Activated CD4-positive, alpha-beta T cell treated with anti-CD3 and anti-CD28 coated beads, Interleukin-10, Interleukin-2, amounts not matched to agents 100 ng/mL and 50 ng/mL, durations not matched to agents 16 hours and 8 hours (primary cell): Measurements from ENCODE around the gene EPHA6.
"Not testable (repeated sequence)": the region's sequence is repeated elsewhere in the genome, so short reads cannot be mapped to it uniquely, and the experiment has no call there.

Source experiments
- DNase-seq: peaks from one replicate; pipeline ENCODE4 v3.0.0-alpha.2; 2020

The EPHA6 gene

DNA sequence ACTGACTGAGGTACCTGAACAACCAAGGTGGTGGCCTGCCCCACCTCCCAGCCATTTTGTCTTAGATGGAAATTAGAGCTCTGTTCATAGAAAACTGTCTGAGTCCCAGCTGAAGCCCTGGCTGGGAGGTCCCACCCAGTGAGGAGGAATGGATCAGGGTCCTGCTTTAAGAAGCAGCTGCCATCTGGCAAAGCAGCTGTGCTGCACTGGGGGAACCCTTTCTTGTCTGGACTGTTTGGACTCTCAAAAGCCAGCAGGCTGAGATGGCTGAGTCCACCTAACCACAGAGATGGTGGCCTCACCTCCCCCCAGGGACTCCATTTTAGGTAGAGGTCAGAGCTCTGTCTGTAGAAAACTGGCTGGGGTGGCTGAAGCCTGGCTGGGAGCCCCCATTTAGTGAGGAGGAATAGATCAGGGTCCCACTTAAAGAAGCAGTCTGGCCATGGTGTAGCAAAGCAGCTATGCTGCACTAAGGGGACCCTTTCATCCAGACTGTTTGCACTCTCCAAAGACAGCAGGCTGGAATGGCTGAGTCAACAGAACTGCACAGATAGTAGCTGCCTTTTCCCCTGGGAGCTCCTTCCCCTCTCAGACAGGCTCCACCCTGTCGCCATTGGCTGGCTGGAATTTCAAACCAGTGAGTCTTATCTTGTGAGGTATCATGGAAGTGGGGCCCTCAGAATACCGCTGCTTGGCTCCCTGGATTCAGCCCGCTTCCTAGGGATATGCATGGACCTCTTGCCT, 116.9 kb downstream of the EPHA6 start:
- no peak for DNase-seq

DNA sequence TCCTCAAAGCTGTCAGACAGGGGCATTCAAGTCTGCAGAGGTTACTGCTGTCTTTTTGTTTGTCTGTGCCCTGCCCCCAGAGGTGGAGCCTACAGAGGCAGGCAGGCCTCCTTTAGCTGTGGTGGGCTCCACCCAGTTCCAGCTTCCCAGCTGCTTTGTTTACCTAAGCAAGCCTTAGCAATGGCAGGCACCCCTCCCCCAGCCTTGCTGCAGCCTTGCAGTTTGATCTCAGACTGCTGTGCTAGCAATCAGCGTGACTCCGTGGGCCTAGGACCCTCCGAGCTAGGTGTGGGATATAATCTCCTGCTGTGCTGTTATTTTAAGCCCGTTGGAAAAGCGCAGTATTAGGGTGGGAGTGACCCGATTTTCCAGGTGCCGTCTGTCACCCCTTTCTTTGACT, 127.7 kb downstream of the EPHA6 start:
- not testable (repeated sequence) for DNase-seq

DNA sequence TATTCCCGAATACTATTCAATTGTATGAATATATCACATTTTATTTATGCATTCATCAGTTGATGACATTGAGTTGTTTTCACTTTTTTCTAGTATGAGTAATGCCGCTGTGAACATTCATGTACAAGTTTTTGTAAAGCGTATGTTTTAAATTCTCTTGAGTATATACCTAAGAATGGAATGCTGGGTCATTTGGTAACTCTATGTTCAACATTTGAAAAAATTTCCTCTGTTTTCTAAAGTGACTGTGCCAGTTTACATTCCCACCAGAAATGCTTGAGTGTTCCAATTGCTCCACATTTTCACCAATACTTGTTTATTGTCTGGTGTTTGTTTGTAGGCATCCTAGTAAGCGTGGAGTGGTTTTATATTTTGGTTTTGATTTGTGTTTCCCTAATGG, 144.5 kb downstream of the EPHA6 start:
- no peak for DNase-seq

DNA sequence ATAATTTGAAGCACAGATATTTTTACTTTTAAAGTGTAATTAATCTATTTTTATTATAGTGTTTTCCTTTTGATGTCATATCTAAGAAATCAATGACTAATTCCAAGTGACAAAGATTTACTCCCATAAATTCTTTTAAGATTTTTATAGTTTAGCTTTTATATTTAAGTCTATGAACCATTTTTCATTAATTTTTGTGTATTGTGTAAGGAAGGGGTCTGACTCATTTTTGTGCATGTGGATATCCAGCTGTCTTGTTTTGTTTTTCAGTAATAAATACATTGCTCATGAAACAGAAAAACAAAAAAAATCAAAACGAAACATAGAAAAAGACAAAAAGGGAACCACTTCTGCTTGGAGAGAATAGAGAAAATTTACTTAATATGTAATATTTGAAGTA, 145.1 kb downstream of the EPHA6 start:
- DNase-seq, result no peak

DNA sequence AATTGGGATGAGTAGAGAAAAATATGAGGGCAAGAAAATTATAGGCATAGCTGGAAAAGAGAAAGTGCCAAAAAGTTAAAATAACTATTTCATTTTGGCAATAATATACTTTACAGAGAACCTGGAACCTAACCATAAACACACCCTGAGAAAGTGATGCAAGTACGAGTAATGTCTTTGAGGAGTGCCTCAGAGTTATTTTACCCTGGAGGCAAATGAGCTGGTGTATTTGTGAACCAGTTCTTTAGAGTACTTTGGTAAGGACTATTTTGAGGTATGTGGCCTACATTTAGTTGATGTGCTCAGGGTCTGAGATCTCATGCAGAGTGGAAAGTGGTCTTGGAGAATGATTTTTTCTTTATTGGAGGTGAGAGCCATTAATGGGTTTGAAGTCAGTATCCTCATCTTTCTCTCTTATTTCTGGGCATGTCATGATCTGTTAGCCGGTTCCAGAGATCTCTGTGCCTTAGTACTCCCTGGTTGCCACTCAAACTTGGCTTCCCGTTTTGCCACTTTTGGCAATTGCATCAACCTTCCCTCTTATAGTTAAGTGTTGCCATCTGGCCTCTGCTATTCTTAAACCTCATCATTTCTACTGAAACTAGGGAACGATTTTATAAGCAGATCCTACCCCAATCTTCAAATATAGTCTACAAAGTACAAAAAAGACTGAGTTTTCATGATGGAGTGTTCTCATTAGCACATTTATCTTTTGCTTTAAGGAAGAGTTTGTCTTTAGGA, 145.7 kb downstream of the EPHA6 start:
- DNase-seq, result no peak

DNA sequence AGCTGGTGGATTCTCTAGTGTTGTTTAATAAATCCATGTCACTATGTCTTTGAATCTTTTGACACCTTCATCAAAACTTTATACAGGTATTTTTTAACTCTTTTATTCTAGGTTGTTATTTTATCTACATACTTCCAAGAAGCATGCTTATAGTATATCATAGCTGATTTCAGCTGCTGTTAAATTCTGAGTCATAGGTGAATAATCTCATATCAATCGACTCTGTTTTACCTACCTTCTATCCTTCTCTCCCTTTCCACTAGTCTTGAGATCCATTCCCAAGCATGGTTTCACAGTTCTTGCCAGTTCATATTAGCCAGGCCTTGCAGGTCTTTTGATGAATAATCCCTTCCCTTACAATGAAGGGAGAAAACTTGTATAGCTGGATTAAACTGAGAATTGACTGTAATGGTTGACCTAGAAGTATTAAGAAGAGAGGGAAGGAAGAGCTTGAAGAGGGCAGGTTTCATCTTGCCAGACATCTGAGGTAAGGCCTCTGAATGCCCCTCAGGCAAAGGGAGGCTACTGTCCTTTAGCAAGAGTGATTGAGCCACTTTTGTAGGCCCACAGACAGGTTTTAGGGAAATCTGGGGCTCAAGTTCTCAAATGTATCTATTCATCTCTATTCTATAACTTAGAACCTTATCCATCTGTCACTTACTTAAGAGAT, 146.4 kb downstream of the EPHA6 start:
- DNase-seq, result no peak

DNA sequence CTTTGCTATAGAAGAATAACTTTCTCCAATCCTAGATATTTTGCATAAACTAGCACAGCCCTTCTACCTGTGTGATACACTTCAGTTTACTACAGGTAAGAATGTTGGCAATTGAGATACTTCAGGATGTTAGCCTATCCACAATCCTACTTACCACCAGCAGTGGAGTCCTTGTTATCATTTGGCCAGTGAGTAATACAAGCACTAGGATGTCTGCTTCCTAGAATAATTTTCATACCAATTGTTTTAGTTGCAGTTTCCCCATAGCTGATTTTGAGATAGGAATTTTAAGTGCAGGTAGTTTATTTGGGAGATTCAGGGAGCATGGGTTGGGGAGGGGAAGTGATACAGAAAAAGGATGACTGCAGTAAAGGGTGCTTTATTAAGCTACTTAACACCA, 147.2 kb downstream of the EPHA6 start:
- DNase-seq, result no peak

DNA sequence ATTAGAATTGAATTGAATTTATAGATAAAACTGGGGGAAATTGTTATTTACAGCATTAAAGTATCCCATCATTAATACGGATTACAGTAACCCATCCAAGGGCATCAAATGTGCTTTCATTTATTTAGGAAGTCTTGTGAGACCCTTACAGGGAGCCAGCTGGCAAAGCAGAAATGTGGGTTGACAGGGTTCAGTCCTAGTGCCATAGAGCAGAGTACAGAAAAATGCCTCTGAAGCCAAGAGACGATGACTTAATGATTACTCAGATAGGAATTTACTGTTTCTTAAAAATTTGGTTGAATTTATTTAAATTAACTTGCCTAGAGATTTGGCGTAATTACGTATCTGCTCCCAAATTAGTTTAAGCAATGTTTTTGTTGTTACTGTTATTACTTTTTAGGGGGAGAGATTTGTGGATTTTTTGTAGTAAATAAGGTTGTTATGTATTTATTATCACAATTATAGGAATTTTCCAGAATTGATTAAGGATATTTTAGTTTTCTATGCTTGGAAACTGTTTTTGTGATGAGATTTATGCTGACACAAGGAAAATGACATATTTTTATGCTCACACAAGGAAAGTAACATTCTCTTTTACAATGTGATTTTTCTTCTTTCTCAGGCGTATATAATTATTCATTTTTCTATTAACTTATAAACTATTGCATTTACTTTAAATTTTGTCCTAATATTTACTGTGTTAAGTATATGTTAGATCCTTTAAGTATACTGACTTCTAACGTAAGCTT, 152.0 kb downstream of the EPHA6 start:
- DNase-seq, result no peak

DNA sequence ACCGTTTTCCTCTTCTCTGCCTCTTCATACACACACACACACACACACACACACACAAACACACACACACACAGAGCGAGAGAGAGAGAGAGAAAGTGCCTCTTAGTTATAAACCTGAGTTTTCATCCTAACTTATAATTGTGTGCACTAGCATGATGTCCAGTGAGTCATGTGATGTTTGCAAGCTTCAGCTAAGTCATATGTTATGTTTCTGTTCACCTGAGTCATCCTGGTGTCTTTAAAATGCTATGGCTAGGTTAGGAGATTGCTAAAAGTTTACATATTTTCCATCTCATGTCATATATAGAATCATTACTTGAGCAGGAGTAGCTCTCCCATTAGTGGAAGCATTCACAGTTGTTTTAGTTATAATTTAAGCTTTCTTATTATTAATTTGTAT, 155.8 kb downstream of the EPHA6 start:
- DNase-seq, result no peak

DNA sequence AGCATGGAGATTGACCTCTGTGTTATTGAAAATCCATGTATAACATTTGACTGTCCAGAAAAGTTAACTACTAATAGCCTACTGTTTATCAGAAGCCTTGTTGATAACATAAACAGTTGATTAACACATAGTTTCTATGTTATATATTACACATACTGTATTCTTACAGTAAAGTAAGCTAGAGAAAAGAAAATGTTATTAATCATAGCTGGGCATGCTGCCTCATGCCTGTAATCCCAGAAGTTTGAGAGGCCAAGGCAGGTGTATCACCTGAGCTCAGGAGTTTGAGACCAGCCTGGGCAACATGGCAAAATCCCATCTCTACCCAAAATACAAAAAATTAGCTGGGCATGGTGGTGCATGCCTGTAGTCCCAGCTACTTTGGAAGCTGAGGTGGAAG, 163.3 kb downstream of the EPHA6 start:
- no peak for DNase-seq

DNA sequence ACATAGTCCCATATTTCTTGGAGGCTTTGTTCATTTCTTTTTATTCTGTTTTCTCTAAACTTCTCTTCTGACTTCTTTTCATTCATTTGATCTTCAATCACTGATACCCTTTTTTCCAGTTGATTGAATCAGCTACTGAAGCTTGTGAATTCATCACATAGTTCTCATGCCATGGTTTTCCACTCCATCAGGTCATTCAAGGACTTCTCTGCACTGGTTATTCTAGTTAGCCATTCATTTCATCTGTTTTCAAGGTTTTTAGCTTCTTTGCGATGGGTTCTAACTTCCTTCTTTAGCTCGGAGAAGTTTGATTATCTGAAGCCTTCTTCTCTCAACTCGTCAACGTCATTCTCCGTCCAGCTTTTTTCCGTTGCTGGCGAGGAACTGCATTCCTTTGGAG, 169.3 kb downstream of the EPHA6 start:
- DNase-seq, result not testable (repeated sequence)

DNA sequence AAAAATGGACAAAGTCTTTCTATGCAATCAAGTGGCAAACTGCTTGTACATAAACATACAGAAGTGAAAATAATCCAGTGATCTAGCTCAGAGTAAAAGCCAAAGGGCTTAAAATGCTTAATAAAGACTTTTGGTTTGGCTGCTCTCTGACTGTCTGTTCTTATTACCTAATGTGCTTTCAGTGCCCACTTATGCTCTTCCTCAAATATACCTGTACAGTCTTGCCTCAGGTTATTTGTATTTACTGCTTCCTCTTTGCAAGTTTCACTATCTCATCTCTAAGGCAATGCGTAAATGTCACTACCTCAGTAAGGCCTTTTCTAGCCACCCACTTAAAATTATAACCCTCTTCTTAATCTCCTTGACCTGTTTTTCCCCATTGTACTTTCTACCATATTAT, 171.8 kb downstream of the EPHA6 start:
- no peak for DNase-seq

DNA sequence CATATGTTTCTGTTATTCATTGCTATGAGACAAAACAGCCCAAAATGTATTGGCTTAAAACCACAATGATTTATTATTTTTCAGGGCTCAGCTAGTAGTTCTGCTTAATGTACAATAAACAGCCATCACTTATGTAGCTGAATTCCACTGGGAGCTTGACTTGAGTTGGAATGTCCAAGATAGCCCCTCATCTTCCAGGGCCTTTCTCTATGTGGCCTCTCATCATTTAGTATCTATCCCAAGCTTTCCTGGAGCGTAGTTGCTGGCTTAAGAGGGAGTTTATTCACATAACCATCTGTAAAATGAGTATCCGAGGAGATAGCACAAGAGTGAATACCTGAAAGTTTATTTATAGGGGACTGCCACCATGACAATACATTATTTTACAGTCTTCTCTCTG, 176.8 kb downstream of the EPHA6 start:
- no peak for DNase-seq

DNA sequence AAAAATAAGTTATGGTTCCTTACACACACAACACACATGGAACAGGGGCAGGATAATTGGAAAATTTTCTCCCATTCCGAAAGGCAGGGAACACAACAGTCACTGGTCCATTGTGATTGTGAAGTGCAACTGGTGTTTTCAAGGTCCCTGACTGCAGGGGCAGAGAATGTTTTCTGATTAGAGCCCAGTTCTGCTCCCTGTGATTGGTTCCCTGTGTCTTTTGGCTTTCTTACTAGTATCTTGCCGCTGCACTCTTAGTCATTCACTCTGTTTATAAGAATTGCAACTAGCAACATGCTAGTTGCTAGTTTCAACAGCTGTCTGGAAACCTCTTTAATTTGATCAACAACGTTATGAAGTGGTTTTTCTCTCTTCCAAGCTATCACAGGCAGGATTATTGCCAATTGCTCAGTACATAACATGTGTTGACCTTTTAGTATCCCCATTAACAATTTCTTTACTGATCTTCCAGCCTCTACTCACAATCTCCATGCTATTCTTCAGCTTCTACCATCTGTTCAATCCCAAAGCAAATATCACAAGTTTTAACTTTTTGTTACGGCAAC, 177.5 kb downstream of the EPHA6 start:
- no peak for DNase-seq

DNA sequence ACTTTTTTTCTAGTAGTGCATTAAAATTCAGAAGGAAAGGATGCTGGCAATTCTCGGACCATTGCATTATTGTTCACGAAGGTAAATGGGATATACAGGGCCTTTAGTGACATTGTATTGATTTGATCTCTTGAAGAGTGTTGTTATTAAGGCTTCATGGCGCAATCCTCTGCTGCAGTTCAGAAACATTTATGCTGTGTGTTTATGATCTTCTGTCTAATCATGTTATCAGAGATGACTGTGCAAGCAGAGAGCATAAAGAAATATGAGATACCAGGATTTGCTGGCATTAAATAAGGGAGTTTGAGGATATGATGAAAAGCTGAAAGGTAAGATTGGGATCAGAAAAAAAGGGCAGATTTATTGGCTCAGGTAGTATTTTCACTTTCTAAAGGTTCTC, 180.6 kb downstream of the EPHA6 start:
- DNase-seq, result no peak

DNA sequence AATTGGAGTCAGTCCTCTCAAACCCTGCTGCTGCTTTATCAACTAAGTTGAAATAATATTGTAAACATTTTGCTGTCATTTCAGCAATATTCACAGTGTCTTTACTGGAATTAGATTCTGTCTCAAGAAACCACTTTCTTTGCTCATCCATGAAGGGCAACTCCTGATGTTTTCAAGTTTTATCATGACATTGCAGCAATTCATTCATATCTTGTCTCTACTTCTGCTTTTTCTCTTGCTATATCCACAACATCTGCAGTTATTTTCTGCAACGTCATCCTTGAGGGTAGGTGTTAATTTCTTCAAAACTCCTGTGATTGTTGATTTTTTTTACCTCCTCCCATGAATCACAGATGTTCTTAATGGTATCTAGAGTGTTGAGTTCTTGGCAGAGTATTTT, 181.6 kb downstream of the EPHA6 start:
- no peak for DNase-seq

DNA sequence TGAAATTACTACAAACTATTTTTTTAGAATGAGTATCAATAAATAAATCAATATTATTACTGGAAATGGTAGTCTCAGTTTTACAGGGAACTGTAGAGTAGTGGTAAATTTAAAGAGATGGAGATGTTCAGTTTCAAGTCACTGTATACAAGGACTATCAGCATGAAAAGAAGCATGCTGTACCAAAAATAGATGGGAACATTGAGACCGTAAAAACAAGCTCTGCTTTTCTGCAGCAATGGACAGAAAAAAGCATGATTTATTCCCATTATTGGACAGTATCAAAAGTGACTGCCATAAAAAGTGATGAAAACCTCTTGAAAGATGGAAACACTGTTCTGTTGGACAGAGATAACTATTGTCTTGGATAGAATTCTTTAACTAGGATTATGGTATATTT, 187.2 kb downstream of the EPHA6 start:
- DNase-seq, result no peak

DNA sequence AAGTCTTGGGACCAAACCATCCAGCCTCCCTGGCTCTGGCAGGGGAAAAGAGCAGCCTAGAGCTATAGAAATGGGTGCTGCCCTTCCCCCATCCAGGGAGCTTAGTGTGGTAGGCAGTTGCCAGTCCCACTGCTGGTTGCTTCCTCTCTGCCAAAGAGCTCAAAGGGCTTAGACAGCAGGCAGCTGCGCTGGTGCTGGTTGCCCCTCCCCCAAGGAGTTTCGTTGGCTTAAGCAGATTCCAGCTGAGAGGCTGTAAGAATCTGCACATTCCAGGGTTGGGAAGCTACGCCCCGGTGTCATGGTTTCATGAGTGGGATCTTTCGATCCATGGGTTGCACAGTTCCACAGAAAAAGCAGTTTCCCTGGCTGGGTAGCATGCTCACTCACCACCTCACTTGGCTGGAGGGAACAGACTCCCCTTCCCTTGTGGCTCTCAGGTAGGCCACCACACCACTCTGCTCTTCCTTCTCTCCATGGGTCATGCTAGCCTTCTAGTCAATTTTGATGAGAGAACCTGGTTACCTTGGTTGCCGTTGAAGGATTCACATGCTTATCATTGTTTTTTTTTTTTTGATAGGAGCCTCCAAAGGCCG, 195.1 kb downstream of the EPHA6 start:
- DNase-seq, result no peak

DNA sequence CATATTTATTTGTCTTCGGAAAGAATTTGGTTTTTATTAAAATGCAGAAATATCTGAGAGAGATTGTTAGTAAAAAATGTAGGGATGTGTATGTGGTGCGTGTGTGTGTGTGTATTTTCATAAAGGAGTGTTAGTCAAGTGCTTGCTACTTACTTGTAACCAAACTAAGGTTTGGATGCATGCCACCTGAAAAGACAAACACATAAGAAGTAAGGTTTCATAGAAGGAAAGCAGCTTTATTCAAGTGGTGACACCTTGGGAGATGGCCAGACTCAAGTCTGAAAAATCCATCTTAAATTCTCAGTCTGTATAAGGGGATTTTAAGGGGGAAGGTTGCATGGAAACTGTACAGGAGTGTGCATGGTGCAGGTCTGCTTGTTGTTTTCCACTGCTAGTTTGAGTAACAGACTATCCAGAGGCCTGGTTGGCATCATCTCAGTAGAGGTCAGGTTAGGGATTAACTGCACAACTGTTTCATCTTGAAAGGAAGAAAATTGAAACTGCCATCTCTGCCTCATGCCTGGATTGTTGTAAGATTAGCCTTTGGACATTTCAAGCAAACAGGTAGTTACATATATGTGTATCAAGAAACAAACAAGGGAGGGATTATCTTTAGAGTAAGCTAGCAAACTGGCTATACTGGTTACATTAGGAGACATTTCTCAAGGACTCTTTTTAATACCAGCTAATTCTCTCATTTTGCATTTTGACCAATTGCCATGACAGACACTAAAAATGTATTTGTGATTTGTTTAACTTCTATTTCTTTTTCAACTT, 196.7 kb downstream of the EPHA6 start:
- no peak for DNase-seq

DNA sequence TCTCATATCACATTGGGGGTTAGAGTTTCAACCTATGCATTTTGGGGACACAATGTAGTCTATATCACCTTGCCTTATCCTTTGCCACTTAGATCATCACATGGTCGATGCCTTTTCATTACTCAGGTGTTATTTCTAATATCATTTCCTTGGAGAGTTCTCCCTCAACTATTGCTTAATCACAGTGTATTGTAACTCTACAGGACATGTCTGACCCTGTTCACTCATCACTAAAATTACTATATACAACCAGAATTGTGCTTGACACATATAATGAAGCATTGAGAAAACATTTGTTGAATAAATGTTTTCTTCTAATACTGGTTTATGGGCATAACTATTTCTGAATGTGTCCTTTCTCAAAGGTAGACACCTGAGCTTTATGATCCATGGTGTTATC, 207.4 kb downstream of the EPHA6 start:
- no peak for DNase-seq

DNA sequence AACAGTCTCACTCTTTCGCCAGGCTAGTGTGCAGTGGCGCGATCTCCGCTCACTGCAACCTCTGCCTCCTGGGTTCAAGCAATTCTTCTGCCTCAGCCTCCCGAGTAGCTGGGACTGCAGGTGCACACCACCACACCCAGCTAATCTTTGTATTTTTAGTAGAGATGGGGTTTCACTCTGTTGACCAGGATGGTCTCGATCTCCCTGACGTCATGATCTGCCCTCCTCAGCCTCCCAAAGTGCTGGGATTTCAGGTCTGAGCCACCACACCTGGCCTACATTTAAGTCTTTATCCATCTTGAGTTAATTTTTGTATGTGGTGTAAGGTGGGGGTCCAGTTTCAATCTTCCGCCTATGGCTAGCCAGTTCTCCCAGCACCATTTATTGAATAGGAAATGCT, 211.2 kb downstream of the EPHA6 start:
- not testable (repeated sequence) for DNase-seq

DNA sequence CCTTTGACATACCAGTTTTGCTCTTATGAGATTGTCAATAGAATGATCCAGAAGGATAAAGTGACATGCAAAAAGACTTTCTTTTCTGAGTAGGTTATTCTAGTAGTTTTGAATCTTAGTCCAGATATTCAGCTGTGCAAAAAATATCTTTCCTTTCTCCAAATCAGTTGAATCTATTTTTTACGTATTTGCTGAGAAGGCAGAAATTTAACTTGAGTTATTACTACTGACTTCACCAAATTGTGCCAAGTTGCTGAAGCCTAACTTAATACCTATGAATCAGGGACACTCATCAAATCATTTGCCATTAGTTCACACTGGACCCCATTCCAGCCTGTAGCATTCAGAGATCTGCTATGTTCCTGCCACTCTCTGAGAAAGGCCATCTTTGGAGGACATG, 215.6 kb downstream of the EPHA6 start:
- DNase-seq, result no peak
